Measurements from ENCODE around the gene NFATC1.

- TF ChIP-seq JUNB (IDR thresholded peaks at IDR 0.05), result no peak
- TF ChIP-seq JUN (IDR thresholded peaks at IDR 0.05), result no peak
- TF ChIP-seq, protein P1, sequence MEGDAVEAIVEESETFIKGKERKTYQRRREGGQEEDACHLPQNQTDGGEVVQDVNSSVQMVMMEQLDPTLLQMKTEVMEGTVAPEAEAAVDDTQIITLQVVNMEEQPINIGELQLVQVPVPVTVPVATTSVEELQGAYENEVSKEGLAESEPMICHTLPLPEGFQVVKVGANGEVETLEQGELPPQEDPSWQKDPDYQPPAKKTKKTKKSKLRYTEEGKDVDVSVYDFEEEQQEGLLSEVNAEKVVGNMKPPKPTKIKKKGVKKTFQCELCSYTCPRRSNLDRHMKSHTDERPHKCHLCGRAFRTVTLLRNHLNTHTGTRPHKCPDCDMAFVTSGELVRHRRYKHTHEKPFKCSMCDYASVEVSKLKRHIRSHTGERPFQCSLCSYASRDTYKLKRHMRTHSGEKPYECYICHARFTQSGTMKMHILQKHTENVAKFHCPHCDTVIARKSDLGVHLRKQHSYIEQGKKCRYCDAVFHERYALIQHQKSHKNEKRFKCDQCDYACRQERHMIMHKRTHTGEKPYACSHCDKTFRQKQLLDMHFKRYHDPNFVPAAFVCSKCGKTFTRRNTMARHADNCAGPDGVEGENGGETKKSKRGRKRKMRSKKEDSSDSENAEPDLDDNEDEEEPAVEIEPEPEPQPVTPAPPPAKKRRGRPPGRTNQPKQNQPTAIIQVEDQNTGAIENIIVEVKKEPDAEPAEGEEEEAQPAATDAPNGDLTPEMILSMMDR (IDR thresholded peaks at IDR 0.05), result no peak
- TF ChIP-seq HDAC2 (IDR thresholded peaks at IDR 0.05), result no peak
- TF ChIP-seq, protein P2, sequence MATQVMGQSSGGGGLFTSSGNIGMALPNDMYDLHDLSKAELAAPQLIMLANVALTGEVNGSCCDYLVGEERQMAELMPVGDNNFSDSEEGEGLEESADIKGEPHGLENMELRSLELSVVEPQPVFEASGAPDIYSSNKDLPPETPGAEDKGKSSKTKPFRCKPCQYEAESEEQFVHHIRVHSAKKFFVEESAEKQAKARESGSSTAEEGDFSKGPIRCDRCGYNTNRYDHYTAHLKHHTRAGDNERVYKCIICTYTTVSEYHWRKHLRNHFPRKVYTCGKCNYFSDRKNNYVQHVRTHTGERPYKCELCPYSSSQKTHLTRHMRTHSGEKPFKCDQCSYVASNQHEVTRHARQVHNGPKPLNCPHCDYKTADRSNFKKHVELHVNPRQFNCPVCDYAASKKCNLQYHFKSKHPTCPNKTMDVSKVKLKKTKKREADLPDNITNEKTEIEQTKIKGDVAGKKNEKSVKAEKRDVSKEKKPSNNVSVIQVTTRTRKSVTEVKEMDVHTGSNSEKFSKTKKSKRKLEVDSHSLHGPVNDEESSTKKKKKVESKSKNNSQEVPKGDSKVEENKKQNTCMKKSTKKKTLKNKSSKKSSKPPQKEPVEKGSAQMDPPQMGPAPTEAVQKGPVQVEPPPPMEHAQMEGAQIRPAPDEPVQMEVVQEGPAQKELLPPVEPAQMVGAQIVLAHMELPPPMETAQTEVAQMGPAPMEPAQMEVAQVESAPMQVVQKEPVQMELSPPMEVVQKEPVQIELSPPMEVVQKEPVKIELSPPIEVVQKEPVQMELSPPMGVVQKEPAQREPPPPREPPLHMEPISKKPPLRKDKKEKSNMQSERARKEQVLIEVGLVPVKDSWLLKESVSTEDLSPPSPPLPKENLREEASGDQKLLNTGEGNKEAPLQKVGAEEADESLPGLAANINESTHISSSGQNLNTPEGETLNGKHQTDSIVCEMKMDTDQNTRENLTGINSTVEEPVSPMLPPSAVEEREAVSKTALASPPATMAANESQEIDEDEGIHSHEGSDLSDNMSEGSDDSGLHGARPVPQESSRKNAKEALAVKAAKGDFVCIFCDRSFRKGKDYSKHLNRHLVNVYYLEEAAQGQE (IDR thresholded peaks at IDR 0.05), result no peak
- no peak for TF ChIP-seq CBX8 (IDR thresholded peaks at IDR 0.05)
- TF ChIP-seq CHD4 (IDR thresholded peaks at IDR 0.05; ENCODE audit: borderline replicate concordance), result no peak
- TF ChIP-seq POLR2A (IDR thresholded peaks at IDR 0.05; ENCODE audit: low read length), result no peak
- no peak for TF ChIP-seq ZSCAN20 (CRISPR knock-in tag; IDR thresholded peaks at IDR 0.05)
Observed at GRCh38 chr18:79420033-79420745, 24.5 kb downstream of the NFATC1 start.
